ENCODE measurements around the gene GDAP2. TPM values are rescaled to one million over a fixed set of nuclear protein-coding genes. Genes with fewer than 3 reads are reported as not detected.

The GDAP2 gene
- total and polyA plus RNA-seq, 2 donors (not counting 1 experiment from before 2014, with no cell fraction given), result 6.8 to 36.7 TPM

- 100% methylated on average over 1 of the region's 1 CpG for WGBS (ENCODE audit: insufficient coverage)
- no peaks in the 10 kb centered on the region for H4K20me1 ChIP-seq (ENCODE audit: control insufficient read depth, insufficient read depth, low read length, poor library complexity, severe bottlenecking)
- no peak for DNase-seq
Measured at GRCh38 chr1:117836069-117836468, 93.4 kb downstream of the GDAP2 start.

DNA sequence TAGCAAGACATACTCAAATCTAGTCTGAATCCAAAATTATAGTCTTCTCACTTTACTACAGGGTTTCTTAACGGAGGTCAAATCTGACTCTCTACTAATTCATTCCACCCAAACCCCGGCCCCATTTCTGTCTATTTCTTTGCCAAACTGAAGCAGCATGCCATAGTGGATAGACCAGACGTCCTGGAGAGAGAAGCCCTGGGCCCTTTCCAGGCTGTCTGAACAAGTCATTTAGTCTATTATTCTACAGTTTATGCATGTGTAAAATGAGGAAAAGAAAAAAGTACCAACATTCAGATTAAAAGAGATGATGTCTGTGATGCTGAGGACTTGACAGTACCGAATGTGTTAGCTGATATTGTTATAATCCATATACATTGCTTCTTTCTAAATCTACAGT is 95.0 kb downstream of the GDAP2 start:
- ATAC-seq (ENCODE audit: low read depth) (no peak), DNase-seq (no peak)
- H3K27ac ChIP-seq (ENCODE audit: low read length in 2 of 2), result no peak overlapping the region
- ChIA-PET CTCF (no interaction called here), POLR2A (no interaction called here)
- no peaks in the 10 kb centered on the region for H3K79me2 ChIP-seq (ENCODE audit: control insufficient read depth, insufficient read depth, low read length)
- WGBS (ENCODE audit: insufficient coverage), result 95% methylated on average over 3 of the region's 4 CpGs
- no peak overlapping the region for H3K4me3 Mint-ChIP-seq
- H3K27me3 ChIP-seq (replicated peaks in 1 of 4; ENCODE audit: control extremely low read depth in 1 of 4, control insufficient read depth in 3 of 4, insufficient read depth in 4 of 4, low read length in 3 of 4), result no peaks in the 10 kb centered on the region
- H3K9me3 Mint-ChIP-seq (ENCODE audit: insufficient read depth), result peaks cover 5% of the 10 kb centered on the region
- no peaks in the 10 kb centered on the region for H3K4me1 ChIP-seq (ENCODE audit: control insufficient read depth in 2 of 2, insufficient read depth in 2 of 2, low read length in 2 of 2)
- H3K9ac ChIP-seq (ENCODE audit: low read length), result no peak overlapping the region
- H3K27me3 Mint-ChIP-seq, result no peaks in the 10 kb centered on the region
- H2AFZ ChIP-seq (ENCODE audit: insufficient read depth, low read depth, low read length, poor library complexity, severe bottlenecking), result no peak overlapping the region
- no peaks in the 10 kb centered on the region for H3K4me1 Mint-ChIP-seq
- no peak overlapping the region for H3K27ac Mint-ChIP-seq
- no peaks in the 10 kb centered on the region for H3K36me3 ChIP-seq (replicated peaks in 1 of 2; ENCODE audit: control extremely low read depth in 1 of 2, control insufficient read depth in 1 of 2, extremely low read depth in 1 of 2, insufficient read depth in 2 of 2, low read length in 1 of 2)
- peaks cover 0 to 7% (median 0%) of the 10 kb centered on the region in 3 donors for H3K9me3 ChIP-seq (ENCODE audit: control extremely low read depth in 1 of 3, control insufficient read depth in 2 of 3, insufficient read depth in 1 of 3, low read length in 2 of 3)
- H4K20me1 ChIP-seq (ENCODE audit: control insufficient read depth, insufficient read depth, low read length, poor library complexity, severe bottlenecking), result no peaks in the 10 kb centered on the region
- intact Hi-C loops (cut with micrococcal nuclease), result no loop called here
- H3K4me2 ChIP-seq (replicated peaks; ENCODE audit: low read depth, low read length, poor library complexity, severe bottlenecking), result no peak overlapping the region
- TF ChIP-seq CTCF (IDR thresholded peaks at IDR 0.05) (no peak), EZH2 (IDR thresholded peaks at IDR 0.05; ENCODE audit: borderline replicate concordance, insufficient read depth, low read depth, low read length, poor library complexity, severe bottlenecking) (no peak)
- no peak overlapping the region for H3K4me3 ChIP-seq (ENCODE audit: control extremely low read depth in 1 of 5, extremely low read depth in 1 of 5, insufficient read depth in 1 of 5, low read depth in 2 of 5, low read length in 4 of 5)

More at GRCh38 chr1:117836069-117836468, 93.4 kb downstream of the GDAP2 start:
- no peaks in the 10 kb centered on the region for H3K4me1 Mint-ChIP-seq
- H3K9me3 Mint-ChIP-seq (ENCODE audit: insufficient read depth), result no peaks in the 10 kb centered on the region
- Histone ChIP-seq H3K4me3 (ENCODE audit: control extremely low read depth in 1 of 5, extremely low read depth in 1 of 5, insufficient read depth in 1 of 5, low read depth in 2 of 5, low read length in 4 of 5) (no peak overlapping the region), H3K36me3 (replicated peaks in 1 of 2; ENCODE audit: control extremely low read depth in 1 of 2, control insufficient read depth in 1 of 2, extremely low read depth in 1 of 2, insufficient read depth in 2 of 2, low read length in 1 of 2) (no peaks in the 10 kb centered on the region), H2AFZ (ENCODE audit: insufficient read depth, low read depth, low read length, poor library complexity, severe bottlenecking) (no peak overlapping the region), H3K27me3 (replicated peaks in 1 of 4; ENCODE audit: control extremely low read depth in 1 of 4, control insufficient read depth in 3 of 4, insufficient read depth in 4 of 4, low read length in 3 of 4) (no peaks in the 10 kb centered on the region), H3K9me3 (ENCODE audit: control extremely low read depth in 1 of 3, control insufficient read depth in 2 of 3, insufficient read depth in 1 of 3, low read length in 2 of 3) (peaks cover 0 to 3% (median 0%) of the 10 kb centered on the region in 3 donors), H3K27ac (ENCODE audit: low read length in 2 of 2) (no peak overlapping the region), H3K9ac (ENCODE audit: low read length) (no peak overlapping the region), H3K79me2 (ENCODE audit: control insufficient read depth, insufficient read depth, low read length) (no peaks in the 10 kb centered on the region), H3K4me1 (ENCODE audit: control insufficient read depth in 2 of 2, insufficient read depth in 2 of 2, low read length in 2 of 2) (no peaks in the 10 kb centered on the region), H3K4me2 (replicated peaks; ENCODE audit: low read depth, low read length, poor library complexity, severe bottlenecking) (no peak overlapping the region)
- ATAC-seq (ENCODE audit: low read depth), result no peak
- TF ChIP-seq EZH2 (IDR thresholded peaks at IDR 0.05; ENCODE audit: borderline replicate concordance, insufficient read depth, low read depth, low read length, poor library complexity, severe bottlenecking), result no peak
- CTCF ChIA-PET, result no interaction called here
- H3K27ac Mint-ChIP-seq, result no peak overlapping the region
- intact Hi-C loops (cut with micrococcal nuclease), result no loop called here
- H3K27me3 Mint-ChIP-seq, result no peaks in the 10 kb centered on the region
- POLR2A ChIA-PET, result no interaction called here
- no peak overlapping the region for H3K4me3 Mint-ChIP-seq

All from B cell (primary cell).